GM12875 (cell line): ENCODE measurements around the gene DSTYK.
A peak's percentile ranks its signal among the peaks of the same experiment; 100 is the strongest.

Experiments
- H3K4me3 ChIP-seq: one replicate; pipeline ENCODE4 v1.5.1; 2011; ENCODE audit warnings: low read depth, low read length, control low read depth
- CTCF ChIP-seq: IDR thresholded peaks from 2 replicates; pipeline ENCODE4 v1.5.1; 2011; ENCODE audit warnings: low read depth, mild to moderate bottlenecking, control low read depth, inconsistent platforms, low read length, moderate library complexity, borderline replicate concordance; ENCODE audit not compliant: insufficient read depth

Gene DSTYK

DNA sequence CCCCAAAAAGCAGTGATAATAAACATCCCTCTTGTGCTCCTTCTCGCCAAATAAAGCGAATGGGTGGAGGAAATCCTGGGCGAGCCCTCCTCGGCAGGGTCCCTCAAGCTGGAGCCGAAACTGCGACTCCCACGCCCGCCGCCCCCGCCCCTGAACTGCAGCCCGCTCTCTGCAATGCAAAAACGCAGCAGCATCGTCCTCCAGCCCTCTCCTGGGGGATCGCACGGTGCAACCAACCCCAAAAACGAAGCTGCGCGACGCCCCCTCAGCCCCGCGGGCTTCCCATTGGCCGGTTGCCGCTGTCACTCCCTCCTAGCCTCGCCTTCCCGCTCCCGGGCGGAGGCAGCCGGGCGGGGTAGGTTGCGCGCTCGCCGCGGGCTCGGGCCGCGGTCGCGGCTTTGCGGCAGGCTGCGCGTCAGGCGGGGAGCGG lies 16.1 kb upstream of the DSTYK start, which contains the start of gene TMCC2:
TMCC2 (plus strand) TSS at position 363 of the 430 bp plus-strand sequence. CDS start 619 bp downstream, outside the sequence.
- no peak for TF ChIP-seq CTCF

DNA sequence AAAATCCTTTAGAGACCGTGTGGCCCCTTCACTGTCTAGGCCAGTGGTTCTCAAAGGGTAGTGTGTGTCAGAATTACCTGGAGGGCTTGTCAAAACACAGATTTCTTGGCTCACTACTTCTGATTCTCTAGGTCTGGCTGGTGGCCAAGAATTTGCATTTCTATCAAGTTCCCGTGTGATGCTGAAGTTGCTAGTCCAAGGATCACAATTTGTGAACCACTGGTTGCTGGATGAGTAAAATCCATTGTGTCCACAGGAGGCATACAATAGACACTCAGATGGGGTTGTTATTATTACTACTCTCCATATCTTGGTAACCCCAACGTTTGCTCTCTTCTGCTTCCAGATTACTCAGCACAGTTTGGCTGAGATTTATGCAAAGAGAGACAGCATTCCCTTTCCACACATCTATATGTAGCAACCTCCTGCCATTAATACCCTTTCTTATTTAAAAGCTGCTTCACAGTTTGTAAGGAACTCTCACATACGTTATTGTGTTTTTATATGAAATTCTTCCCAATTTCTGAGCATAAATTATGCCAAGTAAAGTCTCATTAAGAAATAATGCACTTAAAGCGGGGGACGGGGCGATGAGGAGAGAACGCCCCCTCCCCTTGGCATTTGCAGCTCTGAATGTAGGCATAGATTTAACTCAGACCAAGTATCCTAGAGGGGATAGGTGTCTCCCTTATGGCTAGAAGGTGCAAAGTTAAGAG lies 15.5 kb upstream of the DSTYK start:
- TF ChIP-seq CTCF, result no peak
- H3K4me3 ChIP-seq, result peak overlapping the region; percentile 51

More for the DNA sequence above, 16.1 kb upstream of the DSTYK start, which contains the start of gene TMCC2:
- H3K4me3 ChIP-seq, result peak within 1 kb of the TSS; percentile 51

DNA sequence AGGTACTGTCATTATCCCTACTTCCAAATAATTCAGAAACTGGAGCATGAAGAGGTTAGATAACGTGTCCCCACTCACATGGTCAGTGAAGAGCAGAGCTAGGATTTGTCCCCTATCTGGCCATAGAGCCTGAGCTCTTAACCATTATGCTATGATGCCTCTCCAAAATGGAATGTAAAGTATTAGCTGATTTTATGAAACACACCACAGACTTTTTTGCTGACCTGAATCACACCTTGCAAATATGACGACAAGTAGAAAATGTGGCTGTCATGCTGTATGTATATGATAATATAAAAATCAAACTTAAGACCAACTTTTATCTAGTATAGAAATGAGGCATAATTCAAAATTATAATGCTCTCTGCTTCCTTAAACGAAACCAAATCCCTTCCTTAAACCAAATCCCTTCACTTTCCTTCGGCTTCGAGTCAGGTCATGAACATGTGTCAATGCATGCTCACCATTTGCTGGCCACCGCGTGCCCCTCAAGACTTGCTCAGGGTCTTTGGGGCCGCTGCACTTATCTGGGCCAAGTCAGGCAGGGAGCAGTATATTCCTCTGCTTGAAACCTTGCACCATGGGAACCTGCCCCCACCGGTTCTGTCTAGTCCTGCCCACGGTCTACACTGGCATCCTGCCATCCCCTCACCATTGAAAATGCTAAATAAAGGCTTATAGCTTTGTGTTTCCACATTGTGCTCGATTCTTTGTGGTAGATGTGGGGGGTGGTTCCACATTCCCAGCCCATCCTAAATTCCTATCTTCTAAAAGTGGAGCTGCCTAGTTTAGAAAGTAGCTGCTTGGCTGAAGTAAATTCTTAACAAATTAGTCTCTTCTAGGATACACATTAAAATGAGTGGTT lies 14.6 kb upstream of the DSTYK start:
- H3K4me3 ChIP-seq, result no peak overlapping the region
- TF ChIP-seq CTCF, result no peak

DNA sequence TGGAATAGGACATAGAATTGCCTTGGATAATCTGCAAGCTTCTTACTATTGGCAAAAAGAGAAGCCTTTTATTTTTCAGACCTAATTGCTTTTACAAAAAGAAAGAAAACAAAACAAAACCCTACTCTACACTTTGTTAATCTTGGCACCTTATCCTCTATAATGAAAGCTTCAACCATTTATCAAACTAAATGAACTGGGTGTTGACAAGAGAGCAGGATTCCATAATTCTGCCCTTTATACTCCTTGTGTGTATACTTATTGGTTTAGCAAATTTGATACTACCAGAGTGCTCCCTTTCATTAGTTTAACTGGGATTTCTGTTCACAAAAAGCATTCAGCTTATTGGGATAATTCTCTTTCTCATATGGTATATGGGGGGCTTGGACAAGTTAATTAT lies 13.2 kb upstream of the DSTYK start:
- H3K4me3 ChIP-seq, result no peak overlapping the region
- no peak for TF ChIP-seq CTCF

DNA sequence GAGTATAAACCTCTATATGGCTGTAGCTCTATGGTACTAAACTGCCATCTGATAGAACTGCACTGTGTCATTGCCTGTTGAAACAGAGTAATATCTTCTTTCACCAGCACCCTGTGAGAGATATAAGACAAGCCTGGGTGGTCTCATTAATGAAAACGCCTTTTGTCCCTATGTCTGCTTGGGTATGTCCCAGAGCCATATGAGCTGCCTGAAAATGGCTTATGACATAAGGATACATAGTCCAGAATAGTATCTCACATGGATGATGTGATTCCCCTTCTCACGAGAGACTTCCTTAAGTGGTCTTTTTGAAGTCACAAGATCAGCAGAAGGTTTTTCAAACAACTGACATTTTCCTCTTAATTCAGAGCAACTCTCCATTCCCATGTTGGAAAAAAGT lies 8.9 kb upstream of the DSTYK start:
- H3K4me3 ChIP-seq, result no peak overlapping the region
- no peak for TF ChIP-seq CTCF

- no peak for TF ChIP-seq CTCF
- no peak overlapping the region for H3K4me3 ChIP-seq
Observed at GRCh38 chr1:205217418-205217817, 5.9 kb upstream of the DSTYK start.
